Neural cell (in vitro differentiated cells): Measurements from ENCODE around the gene USP49. TPM values are rescaled to one million over a fixed set of nuclear protein-coding genes. Genes with fewer than 3 reads are reported as not detected.

ENCODE experiments used
- H2AFZ ChIP-seq: fragments of 200-600, 300-800 bp; sonication (generic), shearing (Covaris generic); 2 replicates; pipeline ENCODE4 v1.6.0; 2014; ENCODE audit warnings: low read depth, mild to moderate bottlenecking, antibody characterized with exemption, low read length, moderate library complexity
- H3F3A ChIP-seq: fragments of 200-600 bp; shearing (Covaris generic); 2 replicates; pipeline ENCODE4 v1.6.1; 2016; ENCODE audit warnings: mild to moderate bottlenecking, moderate library complexity, mixed read lengths, antibody characterized with exemption, low read length; ENCODE audit not compliant: insufficient read depth, poor library complexity, severe bottlenecking
- H3K27ac ChIP-seq: fragments of 200-600, 300-800 bp; sonication (generic), shearing (Covaris generic); 2 replicates; pipeline ENCODE4 v1.5.1; 2014; ENCODE audit warnings: mild to moderate bottlenecking, low read length, moderate library complexity
- H3K27me3 ChIP-seq: fragments of 300-800, 200-600 bp; sonication (generic), shearing (Covaris generic); 2 replicates; pipeline ENCODE4 v1.6.0; 2014; ENCODE audit warnings: mild to moderate bottlenecking, low read depth, low read length, moderate library complexity; ENCODE audit not compliant: insufficient read depth
- H3K36me3 ChIP-seq: fragments of 300-800, 200-600 bp; sonication (generic), shearing (Covaris generic); 2 replicates; pipeline ENCODE4 v1.5.1; 2014; ENCODE audit warnings: mild to moderate bottlenecking, antibody characterized with exemption, low read length, moderate library complexity; ENCODE audit not compliant: insufficient read depth
- H3K4me2 ChIP-seq: fragments of 300-800, 200-600 bp; sonication (generic), shearing (Covaris generic); 2 replicates; pipeline ENCODE4 v1.6.0; 2014; ENCODE audit warnings: mild to moderate bottlenecking, low read length
- H3K4me3 ChIP-seq: fragments of 300-800, 200-600 bp; sonication (generic), shearing (Covaris generic); 2 replicates; pipeline ENCODE4 v1.5.1; 2014; ENCODE audit warnings: mild to moderate bottlenecking, low read length, moderate library complexity
- H3K79me2 ChIP-seq: fragments of 200-600 bp; shearing (Covaris generic); replicated peaks from 2 replicates; pipeline ENCODE4 v1.6.0; 2014; ENCODE audit warnings: mild to moderate bottlenecking, low read length, moderate library complexity; ENCODE audit not compliant: insufficient read depth
- H3K9ac ChIP-seq: fragments of 300-800, 200-600 bp; sonication (generic), shearing (Covaris generic); 2 replicates; pipeline ENCODE4 v1.6.1; 2016; ENCODE audit warnings: mild to moderate bottlenecking, low read length, mixed read lengths
- H3K9me2 ChIP-seq: fragments of 200-600 bp; shearing (Covaris generic); 2 replicates; pipeline ENCODE4 v1.6.1; 2016; ENCODE audit warnings: mild to moderate bottlenecking, low read length, mixed read lengths; ENCODE audit not compliant: insufficient read depth
- H3K9me3 ChIP-seq: fragments of 200-600, 300-800 bp; sonication (generic), shearing (Covaris generic); 2 replicates; pipeline ENCODE4 v1.6.1; 2016; ENCODE audit warnings: mild to moderate bottlenecking, mixed run types, low read length, moderate library complexity, mixed read lengths
- H4K20me1 ChIP-seq: fragments of 200-600 bp; shearing (Covaris generic); 2 replicates; pipeline ENCODE4 v1.6.1; 2016; ENCODE audit warnings: mild to moderate bottlenecking, mixed run types; ENCODE audit not compliant: insufficient read depth
- CTCF ChIP-seq: fragments of 450-650 bp; IDR thresholded peaks from 2 replicates; pipeline ENCODE4 v1.5.1; 2014; ENCODE audit warnings: antibody characterized with exemption, mild to moderate bottlenecking, moderate library complexity; ENCODE audit not compliant: poor library complexity, severe bottlenecking
- EP300 ChIP-seq: fragments of 450-650 bp; conservative IDR thresholded peaks from 2 replicates; pipeline ENCODE4 v1.6.1; 2014; ENCODE audit warnings: antibody characterized with exemption, mild to moderate bottlenecking, moderate library complexity; ENCODE audit not compliant: poor library complexity, severe bottlenecking
- EZH2 ChIP-seq: fragments of 200-600, 300-800 bp; shearing (Covaris generic), sonication (generic); IDR thresholded peaks from 2 replicates; pipeline ENCODE4 v1.6.1; 2014; ENCODE audit warnings: antibody characterized with exemption, low read length, borderline replicate concordance, mild to moderate bottlenecking; ENCODE audit not compliant: insufficient read depth, poor library complexity, severe bottlenecking
- MXI1 ChIP-seq: fragments of 450-650 bp; conservative IDR thresholded peaks from 2 replicates; pipeline ENCODE4 v1.6.1; 2014; ENCODE audit warnings: antibody characterized with exemption, mild to moderate bottlenecking; ENCODE audit not compliant: poor library complexity, severe bottlenecking
- POLR2AphosphoS5 ChIP-seq: IDR thresholded peaks from 2 replicates; pipeline ENCODE4 v1.6.1; 2012
- RAD21 ChIP-seq: fragments of 450-650 bp; conservative IDR thresholded peaks from 2 replicates; pipeline ENCODE4 v1.6.1; 2014; ENCODE audit warnings: antibody characterized with exemption, mild to moderate bottlenecking, moderate library complexity
- REST ChIP-seq: IDR thresholded peaks from 2 replicates; pipeline ENCODE4 v1.6.1; 2012; ENCODE audit warnings: borderline replicate concordance
- SMC3 ChIP-seq: fragments of 450-650 bp; conservative IDR thresholded peaks from 2 replicates; pipeline ENCODE4 v1.6.1; 2014; ENCODE audit warnings: antibody characterized with exemption, mild to moderate bottlenecking, moderate library complexity; ENCODE audit not compliant: poor library complexity
- TAF1 ChIP-seq: IDR thresholded peaks from 2 replicates; pipeline ENCODE4 v1.6.1; 2012; ENCODE audit warnings: low read depth
- polyA plus RNA-seq: library from polyadenylated mRNA; depleted of rRNA; stranded (reverse); fragments of >200 nt; gene quantifications from 2 replicates; pipeline ENCODE4 v1.2.3, GENCODE V29; 2014

Gene USP49
- polyA plus RNA-seq, 1 donor from 2014 or later, result 23.5 TPM

GRCh38 chr6:41763470-41763869 is 131.7 kb downstream of the USP49 start:
- Histone ChIP-seq H3K79me2 (no peaks in the 10 kb centered on the region), H2AFZ (no peak overlapping the region), H4K20me1 (no peaks in the 10 kb centered on the region), H3K9me3 (no peaks in the 10 kb centered on the region), H3K4me3 (no peak overlapping the region), H3K27me3 (no peaks in the 10 kb centered on the region), H3K27ac (no peak overlapping the region), H3K9me2 (no peaks in the 10 kb centered on the region), H3K9ac (no peak overlapping the region), H3K36me3 (no peaks in the 10 kb centered on the region), H3K4me2 (no peak overlapping the region), H3F3A (no peaks in the 10 kb centered on the region)
- TF ChIP-seq TAF1 (no peak), MXI1 (no peak), REST (no peak), CTCF (no peak), SMC3 (no peak), POLR2AphosphoS5 (no peak), EP300 (no peak), RAD21 (no peak), EZH2 (no peak)

GRCh38 chr6:41759905-41760579 is 135.1 kb downstream of the USP49 start:
- no peak overlapping the region for H3K27ac ChIP-seq
- H3K79me2 ChIP-seq, result no peaks in the 10 kb centered on the region
- no peak overlapping the region for H3K4me2 ChIP-seq
- no peaks in the 10 kb centered on the region for H3K27me3 ChIP-seq
- no peaks in the 10 kb centered on the region for H4K20me1 ChIP-seq
- H3K9ac ChIP-seq, result no peak overlapping the region
- no peak overlapping the region for H3K4me3 ChIP-seq
- no peak overlapping the region for H2AFZ ChIP-seq
- H3F3A ChIP-seq, result no peaks in the 10 kb centered on the region
- H3K36me3 ChIP-seq, result no peaks in the 10 kb centered on the region
- H3K9me3 ChIP-seq, result no peaks in the 10 kb centered on the region
- no peaks in the 10 kb centered on the region for H3K9me2 ChIP-seq
- TF ChIP-seq MXI1 (no peak), POLR2AphosphoS5 (no peak), EP300 (no peak), RAD21 (no peak), CTCF (no peak), TAF1 (no peak), EZH2 (no peak), SMC3 (no peak), REST (no peak)
